Measurements from ENCODE around the gene PCOLCE2.
"Not testable (repeated sequence)": the region's sequence is repeated elsewhere in the genome, so short reads cannot be mapped to it uniquely, and the experiment has no call there.

Gene PCOLCE2

DNA sequence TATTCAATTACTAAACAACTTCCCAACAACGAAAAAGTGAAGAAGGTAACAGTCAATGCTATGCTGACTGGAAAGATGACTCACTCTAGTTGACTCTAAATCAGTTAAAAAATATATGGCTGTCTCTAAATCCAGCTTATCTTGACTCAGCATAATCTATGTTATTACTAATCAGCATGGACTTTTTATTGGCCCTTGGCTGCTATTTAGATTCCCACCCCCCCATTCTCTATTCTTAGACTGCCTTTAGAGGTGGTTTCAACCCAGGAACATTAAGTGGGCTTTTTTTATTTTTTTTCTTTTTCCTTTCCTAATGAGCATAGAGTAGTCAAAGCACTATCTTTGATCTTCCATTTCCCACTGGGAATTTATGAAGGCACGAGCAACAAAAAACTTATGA is 1.9 kb downstream of the PCOLCE2 start:
- ChIA-PET POLR2A (no interaction called here), CTCF (interaction anchor here (2.1 to 3.0 kb wide), 2 partner anchors 21 to 58 kb away, joined by 6 to 12 read pairs; no protein-coding TSS in a partner anchor)
- DNase-seq (ENCODE audit: extremely low spot score): no peak
- TF ChIP-seq, protein P1, sequence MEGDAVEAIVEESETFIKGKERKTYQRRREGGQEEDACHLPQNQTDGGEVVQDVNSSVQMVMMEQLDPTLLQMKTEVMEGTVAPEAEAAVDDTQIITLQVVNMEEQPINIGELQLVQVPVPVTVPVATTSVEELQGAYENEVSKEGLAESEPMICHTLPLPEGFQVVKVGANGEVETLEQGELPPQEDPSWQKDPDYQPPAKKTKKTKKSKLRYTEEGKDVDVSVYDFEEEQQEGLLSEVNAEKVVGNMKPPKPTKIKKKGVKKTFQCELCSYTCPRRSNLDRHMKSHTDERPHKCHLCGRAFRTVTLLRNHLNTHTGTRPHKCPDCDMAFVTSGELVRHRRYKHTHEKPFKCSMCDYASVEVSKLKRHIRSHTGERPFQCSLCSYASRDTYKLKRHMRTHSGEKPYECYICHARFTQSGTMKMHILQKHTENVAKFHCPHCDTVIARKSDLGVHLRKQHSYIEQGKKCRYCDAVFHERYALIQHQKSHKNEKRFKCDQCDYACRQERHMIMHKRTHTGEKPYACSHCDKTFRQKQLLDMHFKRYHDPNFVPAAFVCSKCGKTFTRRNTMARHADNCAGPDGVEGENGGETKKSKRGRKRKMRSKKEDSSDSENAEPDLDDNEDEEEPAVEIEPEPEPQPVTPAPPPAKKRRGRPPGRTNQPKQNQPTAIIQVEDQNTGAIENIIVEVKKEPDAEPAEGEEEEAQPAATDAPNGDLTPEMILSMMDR (IDR thresholded peaks at IDR 0.05; ENCODE audit: control extremely low read depth, extremely low read depth, low read depth, missing control alignments): no peak

DNA sequence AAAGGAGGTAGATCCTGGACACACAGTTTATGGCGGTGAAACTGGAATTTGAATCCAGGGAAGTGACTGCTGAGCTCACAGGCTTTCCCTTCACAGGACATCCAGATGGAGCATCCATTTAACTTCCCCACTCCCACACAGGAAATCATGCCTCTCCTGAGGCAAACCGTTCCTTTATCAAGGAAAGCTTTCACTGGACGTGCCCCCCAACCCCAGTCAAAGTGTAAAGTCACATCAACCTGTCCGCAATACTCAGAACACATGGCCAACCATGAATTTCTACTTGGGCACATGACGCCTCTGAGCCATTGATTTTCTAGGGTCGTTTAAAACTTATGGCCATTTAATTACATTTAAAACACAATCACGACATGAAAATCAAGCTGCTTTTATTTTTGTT is 2.9 kb downstream of the PCOLCE2 start:
- no peak for DNase-seq (ENCODE audit: extremely low spot score)
- ChIA-PET CTCF (interaction anchor here (1.5 to 3.0 kb wide), 3 partner anchors 11 to 58 kb away, joined by 3 to 12 read pairs (median 6); no protein-coding TSS in a partner anchor), POLR2A (no interaction called here)
- TF ChIP-seq, protein P1 (IDR thresholded peaks at IDR 0.05; ENCODE audit: control extremely low read depth, extremely low read depth, low read depth, missing control alignments): no peak

DNA sequence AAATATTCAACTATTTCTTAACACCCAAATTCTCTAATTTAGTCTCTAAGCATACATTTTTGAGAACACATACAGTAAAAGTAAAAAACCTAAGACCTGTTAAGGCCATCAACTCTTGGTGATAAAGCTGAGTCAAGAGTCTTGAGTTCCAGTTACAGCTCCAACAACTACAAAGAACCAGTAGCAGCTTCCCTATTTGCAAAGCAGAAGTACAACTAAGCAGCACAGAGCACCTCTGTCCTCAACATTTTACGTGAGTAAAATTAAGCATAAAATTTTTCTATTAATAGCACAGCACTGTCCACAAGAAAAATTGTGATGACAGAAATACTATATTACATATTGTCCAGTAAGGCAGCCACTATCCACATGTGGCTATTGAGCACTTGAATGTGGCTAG is 4.4 kb downstream of the PCOLCE2 start:
- TF ChIP-seq, protein P1 (IDR thresholded peaks at IDR 0.05; ENCODE audit: control extremely low read depth, extremely low read depth, low read depth, missing control alignments): no peak
- ChIA-PET CTCF (interaction anchor here (1.5 kb wide), 1 partner anchor 12 kb away, joined by 3 read pairs; no protein-coding TSS in a partner anchor), POLR2A (no interaction called here)
- DNase-seq (ENCODE audit: extremely low spot score): no peak

DNA sequence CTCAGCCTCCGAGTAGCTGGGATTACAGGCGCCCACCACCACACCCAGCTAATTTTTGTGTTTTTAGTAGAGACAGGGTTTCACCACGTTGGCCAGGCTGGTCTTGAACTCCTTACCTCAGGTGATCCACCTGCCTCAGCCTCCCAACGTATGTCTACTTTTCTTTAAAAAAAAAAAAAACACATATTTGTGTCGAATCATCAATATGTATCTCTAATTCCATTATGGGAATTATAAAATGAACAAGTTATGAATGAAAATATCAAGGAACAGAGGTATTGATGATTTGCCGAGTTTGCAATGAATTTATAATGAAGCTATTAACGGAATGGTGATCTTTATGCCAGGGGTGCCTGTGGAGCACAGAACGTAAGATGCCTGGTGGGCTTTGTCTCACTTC is 5.3 kb downstream of the PCOLCE2 start:
- DNase-seq (ENCODE audit: extremely low spot score); POLR2A ChIA-PET; CTCF ChIA-PET: not testable (repeated sequence)

DNA sequence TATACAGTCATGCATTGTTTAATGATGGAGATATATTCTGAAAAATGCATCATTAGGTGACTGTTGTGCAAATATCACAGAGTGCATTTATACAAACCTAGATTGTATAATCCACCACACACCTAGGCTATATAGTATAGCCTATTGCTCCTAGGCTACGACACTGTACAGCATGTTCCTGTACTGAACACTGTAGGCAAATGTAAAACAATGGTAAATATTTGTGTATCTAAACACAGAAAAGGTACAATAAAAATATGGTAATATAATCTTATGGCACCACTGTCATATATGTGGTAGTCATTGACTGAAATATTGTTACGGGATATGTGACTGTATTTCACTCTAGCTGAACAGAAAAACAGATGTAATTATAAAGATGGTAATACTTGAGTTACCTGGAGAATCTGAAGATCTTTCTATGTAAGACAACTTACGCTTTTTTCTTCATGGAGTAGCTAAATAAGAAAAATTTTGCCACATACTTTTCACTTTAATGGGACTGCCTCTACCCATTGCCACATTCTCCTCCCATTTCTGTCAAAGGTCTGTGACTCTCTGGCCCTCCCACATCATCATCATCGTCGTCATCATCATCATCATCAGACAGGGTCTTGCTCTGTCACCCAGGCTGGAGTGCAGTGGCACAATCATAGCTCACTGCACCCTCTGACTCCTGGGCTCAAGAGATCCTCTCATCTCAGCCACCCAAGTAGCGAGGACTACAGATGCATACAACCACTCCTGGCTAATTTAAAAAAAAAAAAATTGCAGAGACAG is 7.2 kb downstream of the PCOLCE2 start:
- CTCF ChIA-PET: no interaction called here

DNA sequence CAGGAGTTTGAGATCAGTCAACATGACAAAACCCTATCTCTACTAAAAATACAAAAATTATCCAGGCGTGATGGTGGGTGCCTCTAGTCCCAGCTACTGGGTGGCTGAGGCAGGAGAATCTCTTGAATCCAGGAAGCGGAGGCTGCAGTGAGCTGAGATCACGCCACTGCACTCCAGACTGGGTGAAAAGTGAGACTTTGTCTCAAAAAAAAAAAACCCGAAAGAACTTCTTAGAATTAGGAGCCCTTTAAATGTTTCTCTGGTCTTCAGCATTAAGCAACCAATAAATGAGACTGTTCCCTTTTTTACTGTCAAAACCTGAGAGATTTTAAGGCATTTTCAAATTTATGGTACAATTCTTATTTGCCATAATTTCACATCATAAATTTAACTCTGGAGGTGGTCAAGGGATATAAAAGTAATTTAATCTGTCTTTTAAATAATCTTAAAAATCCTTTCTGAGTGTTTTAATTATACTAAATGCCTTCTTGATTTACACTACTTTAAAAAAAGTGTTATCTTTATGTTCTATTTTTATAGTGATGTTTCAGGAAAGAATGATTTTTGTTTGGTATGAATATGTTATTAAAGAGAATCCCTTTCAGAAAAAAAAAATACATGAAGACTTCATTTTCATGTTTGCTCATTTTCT is 10.1 kb downstream of the PCOLCE2 start:
- TF ChIP-seq, protein P1 (IDR thresholded peaks at IDR 0.05; ENCODE audit: control extremely low read depth, extremely low read depth, low read depth, missing control alignments): no peak
- CTCF ChIA-PET: no interaction called here
- POLR2A ChIA-PET: no interaction called here
- DNase-seq (ENCODE audit: extremely low spot score): no peak

More for the DNA sequence above, 7.2 kb downstream of the PCOLCE2 start:
- TF ChIP-seq, protein P1 (IDR thresholded peaks at IDR 0.05; ENCODE audit: control extremely low read depth, extremely low read depth, low read depth, missing control alignments): no peak
- no peak for DNase-seq (ENCODE audit: extremely low spot score)
- POLR2A ChIA-PET: no interaction called here

DNA sequence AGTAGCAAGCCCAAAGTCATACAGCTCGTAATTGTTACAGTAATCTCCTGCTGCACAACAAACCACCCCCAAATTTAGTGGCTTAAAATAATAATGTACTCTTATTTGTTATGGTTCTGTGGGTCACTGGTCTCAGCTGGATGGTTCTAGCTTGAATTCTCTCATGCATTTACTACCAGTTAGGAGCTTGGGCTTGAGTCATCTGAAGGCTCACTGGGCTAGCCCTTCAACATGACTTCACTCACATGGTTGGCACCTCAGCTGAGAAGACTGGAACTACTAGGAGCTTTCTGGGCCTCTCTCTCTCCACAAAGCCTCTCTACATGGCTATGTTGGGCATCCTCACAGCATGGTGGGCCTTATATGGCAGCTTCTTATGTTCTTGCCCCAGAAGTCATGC is 12.5 kb downstream of the PCOLCE2 start:
- DNase-seq (ENCODE audit: extremely low spot score): no peak
- ChIA-PET CTCF (interaction anchor here (1.0 to 1.3 kb wide), 2 partner anchors 16 to 48 kb away, joined by 3 read pairs; no protein-coding TSS in a partner anchor), POLR2A (no interaction called here)
- TF ChIP-seq, protein P1 (IDR thresholded peaks at IDR 0.05; ENCODE audit: control extremely low read depth, extremely low read depth, low read depth, missing control alignments): no peak
